GM23338 (cell line): ENCODE data around the gene SHB.

Experiments used
- CTCF ChIP-seq, 2 experiments: fragments of 200-600 bp in 1 of 2; sonication (generic) in 1 of 2; conservative IDR thresholded peaks; 2 replicates each; pipeline versions ENCODE4 v1.5.1 to v1.6.1; 2016 to 2017; ENCODE audit warnings: antibody characterized with exemption in 2 of 2, low read depth in 2 of 2, mild to moderate bottlenecking in 2 of 2, moderate library complexity in 1 of 2
- POLR2AphosphoS5 ChIP-seq: IDR thresholded peaks from 2 replicates; pipeline ENCODE4 v1.6.1; 2016; ENCODE audit warnings: antibody characterized with exemption, low read depth

- TF ChIP-seq CTCF (conservative IDR thresholded peaks at IDR 0.05; ENCODE audit: low read depth in 2 of 2): no peak
- TF ChIP-seq POLR2AphosphoS5: no peak
Measured at GRCh38 chr9:38044706-38045105, 24.3 kb downstream of the SHB start.
